ENCODE data around the gene GPR17. TPM values are rescaled to one million over a fixed set of nuclear protein-coding genes. Genes with fewer than 3 reads are reported as not detected.

The GPR17 gene
- total and polyA plus RNA-seq, 8 donors, result 0.35 to 1.9 TPM; not detected in 6

DNA sequence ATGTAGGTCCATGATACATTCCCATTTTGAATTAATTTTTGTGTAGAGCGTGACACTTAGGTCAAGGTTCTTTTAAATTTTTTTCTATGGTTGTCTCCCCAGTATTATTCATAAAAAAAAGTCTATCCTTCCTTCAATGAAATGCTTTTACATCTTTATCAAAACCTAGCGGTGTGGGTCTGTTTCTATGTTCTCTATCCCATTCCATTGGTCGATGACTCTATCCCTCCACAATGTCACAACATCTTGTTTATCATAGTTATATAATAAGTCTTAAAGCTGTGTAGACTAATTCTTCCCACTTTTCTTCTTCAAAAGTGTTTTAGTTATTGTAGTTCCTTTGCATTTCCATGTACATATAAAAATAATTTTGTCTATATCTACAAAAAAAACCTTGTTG lies 47.2 kb upstream of the GPR17 start:
- H3K4me3 ChIP-seq, result no peak overlapping the region
- H3K27me3 ChIP-seq, result no peaks in the 10 kb centered on the region
- no peaks in the 10 kb centered on the region for H3K4me1 ChIP-seq
- H3K27ac ChIP-seq, result no peak overlapping the region
- no peak for FAIRE-seq
- DNase-seq, result no peak
- no peak for ATAC-seq
- intact Hi-C loops (cut with DNase I), result no loop called here
- TF ChIP-seq CTCF (IDR thresholded peaks at IDR 0.05), result no peak
- 74 to 80% methylated on average over 3 of the region's 3 CpGs for WGBS, 2 donors
- no peaks in the 10 kb centered on the region for H3K36me3 ChIP-seq
- no peaks in the 10 kb centered on the region for H3K9me3 ChIP-seq

DNA sequence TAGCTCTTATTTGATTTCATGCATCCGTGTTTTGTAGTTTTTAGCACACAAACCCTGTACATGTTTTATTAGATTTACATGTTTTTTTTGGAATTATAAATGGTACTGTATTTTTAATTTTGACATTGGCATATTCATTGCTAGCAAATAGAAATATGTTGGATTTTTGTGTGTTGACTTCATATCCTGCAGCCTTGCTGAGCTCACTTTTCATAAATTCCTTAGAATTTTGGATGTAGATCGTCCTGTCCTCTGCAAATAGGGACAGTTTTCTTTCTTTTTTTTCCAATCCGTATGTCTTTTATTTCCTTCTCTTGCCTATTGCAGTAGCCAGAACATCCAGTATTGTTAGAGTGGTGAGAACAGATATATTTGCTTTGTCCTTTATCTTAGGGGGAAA lies 46.7 kb upstream of the GPR17 start:
- 56 to 75% methylated on average over 3 of the region's 3 CpGs for WGBS, 2 donors
- intact Hi-C loops (cut with DNase I), result no loop called here
- ATAC-seq, result no peak
- Histone ChIP-seq H3K4me1 (no peaks in the 10 kb centered on the region), H3K27ac (no peak overlapping the region), H3K9me3 (no peaks in the 10 kb centered on the region), H3K36me3 (no peaks in the 10 kb centered on the region), H3K4me3 (no peak overlapping the region), H3K27me3 (no peaks in the 10 kb centered on the region)
- FAIRE-seq, result no peak
- DNase-seq, result no peak
- TF ChIP-seq CTCF (IDR thresholded peaks at IDR 0.05), result no peak

DNA sequence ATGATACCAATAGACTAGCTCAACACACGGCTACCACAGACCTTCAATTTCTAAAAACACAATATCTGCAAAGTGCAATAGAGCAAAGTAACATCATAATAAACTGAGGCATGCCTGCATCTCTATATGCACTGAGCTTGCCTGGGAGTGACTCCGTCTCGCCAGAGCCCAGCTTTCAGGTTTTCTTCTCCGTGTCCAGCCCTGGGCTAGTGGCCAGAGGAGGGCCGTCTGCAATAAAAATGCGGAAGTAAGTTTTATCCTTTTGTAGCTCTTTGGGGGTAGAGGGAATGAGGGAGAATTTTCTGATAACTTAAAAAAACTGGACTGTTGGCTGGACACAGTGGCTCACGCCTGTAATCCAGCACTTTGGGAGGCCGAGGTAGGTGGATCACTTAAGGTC lies 41.0 kb upstream of the GPR17 start:
- Histone ChIP-seq H3K4me3 (no peak overlapping the region), H3K4me1 (no peaks in the 10 kb centered on the region), H3K27ac (no peak overlapping the region), H3K9me3 (no peaks in the 10 kb centered on the region), H3K27me3 (no peaks in the 10 kb centered on the region), H3K36me3 (no peaks in the 10 kb centered on the region)
- ATAC-seq (no peak), FAIRE-seq (no peak), DNase-seq (peak in 2 of 6 donors; percentile 4 to 9)
- 83 to 91% methylated on average over 8 of the region's 8 CpGs for WGBS, 2 donors
- intact Hi-C loops (cut with DNase I), result no loop called here
- no peak for TF ChIP-seq CTCF (IDR thresholded peaks at IDR 0.05)

DNA sequence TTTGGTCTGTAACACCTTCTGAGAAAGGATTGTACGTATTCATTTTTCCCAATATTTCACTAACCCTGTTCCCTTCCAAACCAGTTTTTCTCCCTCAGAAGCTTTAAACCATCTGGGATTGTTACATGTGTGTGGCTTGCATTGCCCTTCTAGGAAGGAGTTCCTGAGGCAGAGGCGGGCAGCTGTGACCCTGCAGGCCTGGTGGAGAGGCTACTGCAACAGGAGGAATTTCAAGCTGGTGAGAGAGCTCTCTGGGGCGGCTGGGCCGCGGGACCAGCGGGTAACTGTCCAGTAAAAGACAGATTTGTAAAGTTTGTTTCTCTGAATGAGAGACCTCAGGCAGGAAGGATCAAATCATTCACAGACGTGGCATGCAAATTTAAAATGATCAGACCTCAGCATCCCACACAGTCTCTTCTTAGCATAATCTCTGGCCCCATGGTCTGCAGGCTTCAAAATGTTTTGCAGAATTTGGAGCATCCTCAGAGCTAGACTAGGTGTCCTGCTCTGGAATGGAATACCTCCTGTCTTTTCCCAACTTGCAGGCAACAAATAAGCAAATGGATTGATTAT lies 40.2 kb upstream of the GPR17 start:
- no peak for TF ChIP-seq CTCF (IDR thresholded peaks at IDR 0.05)
- no peak for FAIRE-seq
- Histone ChIP-seq H3K9me3 (no peaks in the 10 kb centered on the region), H3K36me3 (no peaks in the 10 kb centered on the region), H3K4me3 (no peak overlapping the region), H3K27ac (no peak overlapping the region), H3K27me3 (no peaks in the 10 kb centered on the region), H3K4me1 (no peaks in the 10 kb centered on the region)
- intact Hi-C loops (cut with DNase I), result no loop called here
- ATAC-seq, result no peak
- 77 to 82% methylated on average over 7 of the region's 7 CpGs for WGBS, 2 donors
- DNase-seq, result peak in 2 of 6 donors; percentile 0 to 22

- intact Hi-C loops (cut with DNase I), result no loop called here
- no peaks in the 10 kb centered on the region for H3K9me3 ChIP-seq
- no peak for FAIRE-seq
- H3K4me3 ChIP-seq, result no peak overlapping the region
- H3K4me1 ChIP-seq, result no peaks in the 10 kb centered on the region
- H3K36me3 ChIP-seq, result no peaks in the 10 kb centered on the region
- H3K27me3 ChIP-seq, result no peaks in the 10 kb centered on the region
- no peak overlapping the region for H3K27ac ChIP-seq
- no peak for ATAC-seq
- 87 to 90% methylated on average over 17 of the region's 17 CpGs for WGBS, 2 donors
- DNase-seq, result peak in 3 of 6 donors; percentile 2 to 41 (median 38)
- TF ChIP-seq CTCF (IDR thresholded peaks at IDR 0.05), result no peak
These were observed 39.1 kb upstream of the GPR17 start for GRCh38 chr2:127606625-127607398.
